Mesenchymal stem cell (in vitro differentiated cells and primary cell): ENCODE measurements around the gene SIRPB1.
A peak's percentile ranks its signal among the peaks of the same experiment; 100 is the strongest.
"Not testable (repeated sequence)": the region's sequence is repeated elsewhere in the genome, so short reads cannot be mapped to it uniquely, and the experiment has no call there.

Experiments used
- DNase-seq: peaks from one replicate; pipeline ENCODE4 v3.0.0-alpha.2; 2013
- H2AFZ ChIP-seq: one replicate; pipeline ENCODE4 v1.6.1; 2013; ENCODE audit warnings: low read depth, mild to moderate bottlenecking, control low read depth, inconsistent platforms, low read length, moderate library complexity
- H2AK5ac ChIP-seq: 2 replicates; pipeline ENCODE4 v1.6.1; 2013; ENCODE audit warnings: low read length, moderate library complexity, mild to moderate bottlenecking, inconsistent platforms; ENCODE audit not compliant: severe bottlenecking
- H2BK120ac ChIP-seq: one replicate; pipeline ENCODE4 v1.6.1; 2013; ENCODE audit warnings: low read depth, mild to moderate bottlenecking, inconsistent platforms, low read length, moderate library complexity
- H2BK12ac ChIP-seq, 2 experiments: one replicate each; pipeline ENCODE4 v1.6.1; 2013; ENCODE audit warnings: inconsistent platforms in 2 of 2, low read length in 2 of 2, mild to moderate bottlenecking in 2 of 2, moderate library complexity in 2 of 2, control low read depth in 1 of 2
- H2BK15ac ChIP-seq: one replicate; pipeline ENCODE4 v1.6.1; 2013; ENCODE audit warnings: mild to moderate bottlenecking, low read depth, inconsistent platforms; ENCODE audit not compliant: poor library complexity, severe bottlenecking
- H2BK5ac ChIP-seq: 2 replicates; pipeline ENCODE4 v1.6.1; 2013; ENCODE audit warnings: low read depth, mild to moderate bottlenecking, low read length, control low read depth, inconsistent platforms; ENCODE audit not compliant: poor library complexity, severe bottlenecking
- H3K14ac ChIP-seq, 2 experiments: one replicate each; pipeline ENCODE4 v1.6.1; 2013; ENCODE audit warnings: inconsistent platforms in 2 of 2, low read length in 2 of 2, control low read depth in 1 of 2, mild to moderate bottlenecking in 1 of 2, moderate library complexity in 1 of 2
- H3K18ac ChIP-seq, 2 experiments: one replicate each; pipeline ENCODE4 v1.6.1; 2013; ENCODE audit warnings: inconsistent platforms in 2 of 2, low read length in 2 of 2, control low read depth in 1 of 2, low read depth in 1 of 2, mild to moderate bottlenecking in 1 of 2
- H3K23ac ChIP-seq, 2 experiments: one replicate each; pipeline ENCODE4 v1.6.1; 2013; ENCODE audit warnings: inconsistent platforms in 2 of 2, low read length in 2 of 2, mild to moderate bottlenecking in 2 of 2, moderate library complexity in 2 of 2, control low read depth in 1 of 2
- H3K27ac ChIP-seq: 2 replicates; pipeline ENCODE4 v1.5.1; 2013; ENCODE audit warnings: mild to moderate bottlenecking, moderate library complexity, low read length, control low read depth, inconsistent platforms; ENCODE audit not compliant: poor library complexity, severe bottlenecking
- H3K27me3 ChIP-seq, 2 experiments: 2 replicates each; pipeline versions ENCODE4 v1.6.1 to v1.7.0; 2013; ENCODE audit warnings: low read length in 2 of 2, mild to moderate bottlenecking in 2 of 2, moderate library complexity in 2 of 2, control low read depth in 1 of 2, inconsistent platforms in 1 of 2; ENCODE audit not compliant: control insufficient read depth in 1 of 2, insufficient read depth in 1 of 2
- H3K36me3 ChIP-seq, 2 experiments: 2 replicates each; pipeline versions ENCODE4 v1.6.1 to v1.7.0; 2013; ENCODE audit warnings: low read length in 2 of 2, control low read depth in 1 of 2, inconsistent platforms in 1 of 2, low read depth in 1 of 2, mild to moderate bottlenecking in 1 of 2; ENCODE audit not compliant: insufficient read depth in 2 of 2, control insufficient read depth in 1 of 2
- H3K4ac ChIP-seq, 2 experiments: one replicate each; pipeline ENCODE4 v1.6.1; 2013; ENCODE audit warnings: inconsistent platforms in 2 of 2, low read length in 2 of 2, mild to moderate bottlenecking in 2 of 2, moderate library complexity in 2 of 2, control low read depth in 1 of 2, low read depth in 1 of 2
- H3K4me1 ChIP-seq: 2 replicates; pipeline ENCODE4 v1.6.1; 2013; ENCODE audit warnings: low read depth, low read length, control low read depth; ENCODE audit not compliant: control insufficient read depth, insufficient read depth
- H3K4me2 ChIP-seq: 2 replicates; pipeline ENCODE4 v1.6.1; 2013; ENCODE audit warnings: low read length, mild to moderate bottlenecking, inconsistent platforms; ENCODE audit not compliant: poor library complexity, severe bottlenecking
- H3K4me3 ChIP-seq, 2 experiments: 2 replicates each; pipeline versions ENCODE4 v1.5.1 to v1.7.0; 2013; ENCODE audit warnings: low read length in 2 of 2, mild to moderate bottlenecking in 2 of 2, control low read depth in 1 of 2, low read depth in 1 of 2; ENCODE audit not compliant: insufficient read depth in 1 of 2
- H3K79me1 ChIP-seq: replicated peaks from 2 replicates; pipeline ENCODE4 v1.6.1; 2013; ENCODE audit warnings: mild to moderate bottlenecking, control low read depth, low read length, inconsistent platforms; ENCODE audit not compliant: poor library complexity, severe bottlenecking
- H3K9ac ChIP-seq: 2 replicates; pipeline ENCODE4 v1.7.0; 2013; ENCODE audit warnings: mild to moderate bottlenecking, low read length, moderate library complexity
- H3K9me3 ChIP-seq: 2 replicates; pipeline ENCODE4 v1.7.0; 2013; ENCODE audit warnings: mild to moderate bottlenecking, low read length; ENCODE audit not compliant: control insufficient read depth
- H4K8ac ChIP-seq: one replicate; pipeline ENCODE4 v1.6.1; 2013; ENCODE audit warnings: inconsistent platforms, mild to moderate bottlenecking, low read length, moderate library complexity
- H4K91ac ChIP-seq: one replicate; pipeline ENCODE4 v1.6.1; 2013; ENCODE audit warnings: mild to moderate bottlenecking, low read length, inconsistent platforms
- WGBS: methylation state at CpG from one replicate; pipeline ENCODE4 v1.1.7; 2013; ENCODE audit warnings: mixed read lengths; 5-methylcytosine and 5-hydroxymethylcytosine counted together

SIRPB1 gene

DNA sequence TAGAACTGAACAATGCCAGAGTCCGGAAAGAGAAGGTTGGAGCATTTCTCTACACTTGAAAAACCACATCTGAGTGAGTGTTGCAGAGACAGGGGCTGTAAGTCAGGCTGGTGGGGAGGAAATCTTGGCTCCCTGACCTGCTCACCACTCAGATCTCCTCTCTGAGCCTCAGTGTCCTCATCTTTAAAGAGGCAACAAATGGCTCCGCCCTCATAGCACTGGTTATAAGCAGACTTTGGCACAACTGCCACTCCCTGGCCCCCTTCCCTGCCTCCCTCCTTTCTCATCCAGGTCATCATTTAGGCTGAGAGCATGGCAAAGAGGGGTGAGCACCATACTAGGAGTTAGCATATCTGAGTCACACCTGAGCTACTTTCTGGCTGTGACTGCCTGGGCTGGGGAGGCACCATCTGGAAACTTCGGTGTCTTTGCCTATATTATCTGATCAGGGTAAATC, 27.2 kb upstream of the SIRPB1 start:
- no peak overlapping the region for H3K9ac ChIP-seq

DNA sequence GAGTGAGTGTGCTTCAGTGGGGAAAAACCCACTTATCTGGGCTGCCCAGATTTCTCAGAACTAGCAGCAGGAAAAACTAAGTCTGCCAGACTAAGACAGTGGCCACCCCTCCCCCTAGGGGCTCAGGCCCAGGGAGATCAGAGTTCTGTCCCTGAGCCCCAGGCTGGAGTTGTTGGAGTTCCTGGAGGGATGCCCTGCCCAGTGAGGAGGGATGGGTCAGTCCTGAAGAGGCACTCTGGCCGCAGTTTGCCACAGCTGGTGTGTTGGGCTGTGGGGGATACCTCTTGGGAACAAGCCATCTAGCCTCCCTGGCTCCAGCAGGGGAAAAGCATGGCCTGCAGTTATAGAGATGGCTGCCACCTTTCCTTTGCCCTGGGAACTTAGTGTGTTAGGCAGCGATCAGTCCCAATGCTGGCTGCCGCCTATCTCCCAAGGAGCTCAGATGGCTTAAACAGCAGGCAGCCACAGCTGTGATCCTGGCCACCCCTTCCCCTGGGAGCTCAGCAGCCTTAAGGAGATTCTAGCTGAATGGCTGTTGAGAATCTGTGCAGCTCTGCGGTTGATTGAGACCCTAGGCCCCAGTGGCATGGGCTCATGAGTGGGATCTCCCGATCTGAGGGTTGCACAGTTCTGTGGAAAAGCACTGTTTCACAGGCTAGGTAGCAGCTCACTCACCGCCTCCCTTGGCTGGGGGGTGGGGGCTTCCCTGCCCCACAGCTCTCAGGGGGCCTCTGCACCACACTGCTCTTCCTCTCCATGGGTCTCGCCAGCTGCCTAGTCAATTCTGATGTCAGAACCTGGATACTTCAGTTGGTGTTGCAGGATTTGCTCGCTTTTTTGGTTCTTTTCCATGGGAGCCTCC, 24.5 kb upstream of the SIRPB1 start:
- H2AFZ ChIP-seq: no peak overlapping the region
- no peak overlapping the region for H2AK5ac ChIP-seq
- H3K4me1 ChIP-seq: peaks cover 4% of the 10 kb centered on the region
- no peak overlapping the region for H2BK5ac ChIP-seq
- H4K91ac ChIP-seq: no peak overlapping the region
- no peak overlapping the region for H3K27ac ChIP-seq
- no peak overlapping the region for H3K23ac ChIP-seq
- H3K4me3 ChIP-seq: no peak overlapping the region
- no peak overlapping the region for H3K4ac ChIP-seq
- DNase-seq: no peak
- no peak overlapping the region for H2BK12ac ChIP-seq
- H3K18ac ChIP-seq: no peak overlapping the region
- no peak overlapping the region for H3K14ac ChIP-seq
- H3K27me3 ChIP-seq: peaks cover 0 to 25% of the 10 kb centered on the region in 2 experiments
- H2BK120ac ChIP-seq: no peak overlapping the region
- 80% methylated on average over 8 of the region's 8 CpGs for WGBS
- no peak overlapping the region for H3K4me2 ChIP-seq
- H2BK15ac ChIP-seq: no peak overlapping the region
- H3K9ac ChIP-seq: no peak overlapping the region
- H3K9me3 ChIP-seq: no peaks in the 10 kb centered on the region
- no peaks in the 10 kb centered on the region for H3K36me3 ChIP-seq
- no peaks in the 10 kb centered on the region for H3K79me1 ChIP-seq
- no peak overlapping the region for H4K8ac ChIP-seq

More for the DNA sequence above, 27.2 kb upstream of the SIRPB1 start:
- H3K4me2 ChIP-seq: no peak overlapping the region
- no peak for DNase-seq
- no peak overlapping the region for H2BK5ac ChIP-seq
- H3K79me1 ChIP-seq: no peaks in the 10 kb centered on the region
- H2BK15ac ChIP-seq: no peak overlapping the region
- 91% methylated on average over 3 of the region's 3 CpGs for WGBS
- no peak overlapping the region for H3K4ac ChIP-seq
- H3K27me3 ChIP-seq: peaks cover 0 to 35% of the 10 kb centered on the region in 2 experiments
- peaks cover 4% of the 10 kb centered on the region for H3K4me1 ChIP-seq
- no peak overlapping the region for H2AFZ ChIP-seq
- no peak overlapping the region for H3K4me3 ChIP-seq
- no peak overlapping the region for H3K23ac ChIP-seq
- H4K8ac ChIP-seq: no peak overlapping the region
- no peak overlapping the region for H2AK5ac ChIP-seq
- no peak overlapping the region for H3K27ac ChIP-seq
- no peak overlapping the region for H3K14ac ChIP-seq
- no peaks in the 10 kb centered on the region for H3K9me3 ChIP-seq
- no peak overlapping the region for H2BK120ac ChIP-seq
- H3K36me3 ChIP-seq: no peaks in the 10 kb centered on the region
- no peak overlapping the region for H2BK12ac ChIP-seq
- H3K18ac ChIP-seq: no peak overlapping the region
- no peak overlapping the region for H4K91ac ChIP-seq

DNA sequence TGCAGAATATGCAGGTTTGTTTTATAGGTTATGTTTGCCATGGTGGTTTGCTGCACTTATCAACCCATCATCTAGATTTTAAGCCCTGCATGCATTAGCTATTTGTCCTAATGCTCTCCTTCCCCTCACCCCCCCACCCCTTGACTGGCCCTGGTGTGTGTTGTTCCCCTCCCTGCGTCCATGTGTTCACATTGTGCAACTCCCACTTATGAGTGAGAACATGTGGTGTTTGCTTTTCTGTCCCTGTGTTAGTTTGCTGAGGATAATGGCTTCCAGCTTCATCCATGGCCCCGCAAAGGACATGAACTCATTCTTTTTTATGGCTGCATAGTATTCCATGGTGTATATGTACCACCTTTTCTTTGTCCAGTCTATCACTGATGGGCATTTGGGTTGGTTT, 18.8 kb upstream of the SIRPB1 start:
- 71% methylated on average over 2 of the region's 2 CpGs for WGBS

DNA sequence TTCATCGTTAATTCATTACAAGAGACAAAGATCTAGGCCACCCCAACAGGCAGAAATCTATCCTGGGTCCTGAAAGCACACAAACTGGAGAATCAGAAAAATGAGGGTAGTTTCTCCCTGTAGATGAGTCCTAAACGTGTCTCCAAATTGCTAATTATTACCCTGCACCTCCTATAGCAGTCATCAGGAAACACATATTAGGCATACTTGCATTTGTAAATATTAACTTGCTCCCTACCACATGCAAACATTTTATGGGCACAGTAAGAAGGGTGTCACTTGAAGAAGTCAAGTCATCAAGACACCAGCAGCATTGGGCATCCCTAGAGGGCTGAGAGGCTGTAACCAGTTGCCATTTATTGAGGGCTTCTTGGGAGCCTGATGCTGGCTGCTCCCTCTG, 17.9 kb upstream of the SIRPB1 start:
- H3K23ac ChIP-seq: no peak overlapping the region
- no peak overlapping the region for H2BK120ac ChIP-seq
- 72% methylated on average over 2 of the region's 2 CpGs for WGBS
- no peak overlapping the region for H4K91ac ChIP-seq
- H2BK15ac ChIP-seq: no peak overlapping the region
- peak overlapping the region; percentile 87 for H2BK5ac ChIP-seq
- peaks cover 0 to 28% of the 10 kb centered on the region in 2 experiments for H3K27me3 ChIP-seq
- DNase-seq: no peak
- peak overlapping the region; percentile 92 for H3K27ac ChIP-seq
- no peak overlapping the region for H3K4me3 ChIP-seq
- H4K8ac ChIP-seq: no peak overlapping the region
- H3K4me1 ChIP-seq: peaks cover 12% of the 10 kb centered on the region
- H3K4ac ChIP-seq: no peak overlapping the region
- H2BK12ac ChIP-seq: no peak overlapping the region
- H2AFZ ChIP-seq: no peak overlapping the region
- H3K36me3 ChIP-seq: no peaks in the 10 kb centered on the region
- peak overlapping the region; percentile 43 for H2AK5ac ChIP-seq
- no peaks in the 10 kb centered on the region for H3K79me1 ChIP-seq
- no peak overlapping the region for H3K9ac ChIP-seq
- no peak overlapping the region for H3K18ac ChIP-seq
- no peaks in the 10 kb centered on the region for H3K9me3 ChIP-seq
- H3K4me2 ChIP-seq: peak overlapping the region; percentile 27
- no peak overlapping the region for H3K14ac ChIP-seq

More for the DNA sequence above, 18.8 kb upstream of the SIRPB1 start:
- not testable (repeated sequence) for H3K9me3 ChIP-seq, H3K14ac ChIP-seq, H2BK12ac ChIP-seq, DNase-seq, H3K36me3 ChIP-seq, H2AK5ac ChIP-seq, H2BK5ac ChIP-seq, H3K4me2 ChIP-seq, H4K91ac ChIP-seq, H3K23ac ChIP-seq, H2BK120ac ChIP-seq, H3K4ac ChIP-seq, H3K9ac ChIP-seq, H3K27ac ChIP-seq, H4K8ac ChIP-seq, H2AFZ ChIP-seq, H3K79me1 ChIP-seq, H3K18ac ChIP-seq, H2BK15ac ChIP-seq, H3K4me3 ChIP-seq
- Histone ChIP-seq H3K4me1 (peaks cover 12% of the 10 kb centered on the region), H3K27me3 (peaks cover 0 to 37% of the 10 kb centered on the region in 2 experiments)
